ENCODE measurements around the gene TOPORS. TPM values are rescaled to one million over a fixed set of nuclear protein-coding genes. Genes with fewer than 3 reads are reported as not detected.
"Not testable (repeated sequence)": the region's sequence is repeated elsewhere in the genome, so short reads cannot be mapped to it uniquely, and the experiment has no call there.

TOPORS gene
- total and polyA plus RNA-seq, 8 donors: 3.0 to 9.0 (median 4.8) TPM

DNA sequence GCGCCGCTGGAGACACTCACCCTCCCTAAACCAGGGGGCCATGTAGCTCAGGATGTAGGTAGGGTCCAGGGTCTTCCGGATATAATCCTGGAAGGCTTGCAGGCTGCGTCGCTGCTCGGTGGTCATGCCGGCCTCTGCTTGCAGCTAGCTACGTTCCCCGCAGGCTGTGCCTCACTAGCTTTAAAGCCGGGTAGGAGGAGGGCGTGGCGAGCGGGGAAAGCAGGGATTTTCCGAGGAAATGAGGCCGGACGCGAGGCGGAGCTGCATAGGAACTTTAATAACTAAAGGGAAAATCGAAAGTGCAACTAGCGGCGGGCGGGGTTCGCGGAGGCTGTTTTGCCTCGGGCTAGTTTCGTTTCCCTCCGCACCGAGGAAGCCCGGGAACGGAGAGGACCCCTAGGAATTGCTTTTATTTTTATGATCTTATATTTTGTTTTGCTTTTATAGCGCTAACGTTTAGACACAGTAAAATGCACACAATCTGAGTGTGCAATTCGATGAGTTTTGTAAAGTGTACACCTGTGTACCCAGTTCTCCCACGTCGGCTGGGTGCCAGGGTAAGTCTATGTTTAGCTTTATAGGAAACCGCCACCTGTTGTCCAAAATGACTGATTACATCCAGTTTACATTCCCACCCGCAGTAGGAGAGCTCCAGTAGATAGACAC is 26.2 kb downstream of the TOPORS start, which contains the start of gene RIGI:
TSS of gene RIGI (minus strand) at position 156 of the 666 bp plus-strand sequence. CDS start at position 126, 30 bp downstream.
- peak; percentile 80 for FAIRE-seq
- Histone ChIP-seq H3K36me3 (no peaks in the 10 kb centered on the region), H3K27me3 (no peaks in the 10 kb centered on the region), H3K4me3 (peak within 1 kb of the TSS; percentile 47 to 75 (median 54)), H3K9me3 (no peaks in the 10 kb centered on the region), H3K4me1 (peaks cover 7 to 25% (median 16%) of the 10 kb centered on the region in 3 donors), H3K27ac (peak within 1 kb of the TSS; percentile 58 to 84 (median 76))
- DNase-seq: peak; percentile 87 to 95 (median 90)
- ATAC-seq: peak; percentile 83 to 94 (median 88)
- WGBS, 2 donors: 0 to 1% methylated on average over 37 of the region's 37 CpGs
- TF ChIP-seq, protein P1, sequence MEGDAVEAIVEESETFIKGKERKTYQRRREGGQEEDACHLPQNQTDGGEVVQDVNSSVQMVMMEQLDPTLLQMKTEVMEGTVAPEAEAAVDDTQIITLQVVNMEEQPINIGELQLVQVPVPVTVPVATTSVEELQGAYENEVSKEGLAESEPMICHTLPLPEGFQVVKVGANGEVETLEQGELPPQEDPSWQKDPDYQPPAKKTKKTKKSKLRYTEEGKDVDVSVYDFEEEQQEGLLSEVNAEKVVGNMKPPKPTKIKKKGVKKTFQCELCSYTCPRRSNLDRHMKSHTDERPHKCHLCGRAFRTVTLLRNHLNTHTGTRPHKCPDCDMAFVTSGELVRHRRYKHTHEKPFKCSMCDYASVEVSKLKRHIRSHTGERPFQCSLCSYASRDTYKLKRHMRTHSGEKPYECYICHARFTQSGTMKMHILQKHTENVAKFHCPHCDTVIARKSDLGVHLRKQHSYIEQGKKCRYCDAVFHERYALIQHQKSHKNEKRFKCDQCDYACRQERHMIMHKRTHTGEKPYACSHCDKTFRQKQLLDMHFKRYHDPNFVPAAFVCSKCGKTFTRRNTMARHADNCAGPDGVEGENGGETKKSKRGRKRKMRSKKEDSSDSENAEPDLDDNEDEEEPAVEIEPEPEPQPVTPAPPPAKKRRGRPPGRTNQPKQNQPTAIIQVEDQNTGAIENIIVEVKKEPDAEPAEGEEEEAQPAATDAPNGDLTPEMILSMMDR (IDR thresholded peaks at IDR 0.05): peak in 1 of 4 donors; percentile 18
- intact Hi-C loops (cut with DNase I): no loop called here

GRCh38 chr9:32525709-32526030 is 26.7 kb downstream of the TOPORS start:
- intact Hi-C loops (cut with DNase I): no loop called here
- WGBS, 2 donors: 0 to 1% methylated on average over 4 of the region's 4 CpGs
- no peak for DNase-seq
- H3K4me1 ChIP-seq: peaks cover 7 to 25% (median 16%) of the 10 kb centered on the region in 3 donors
- H3K9me3 ChIP-seq: no peaks in the 10 kb centered on the region
- FAIRE-seq: no peak
- peak overlapping the region; percentile 47 to 75 (median 54) for H3K4me3 ChIP-seq
- no peaks in the 10 kb centered on the region for H3K36me3 ChIP-seq
- peak overlapping the region; percentile 58 to 84 (median 76) for H3K27ac ChIP-seq
- TF ChIP-seq, protein P1 (IDR thresholded peaks at IDR 0.05): no peak
- H3K27me3 ChIP-seq: no peaks in the 10 kb centered on the region
- ATAC-seq: no peak

- Histone ChIP-seq H3K4me3 (peak overlapping the region; percentile 47 to 75 (median 54)), H3K27me3 (no peaks in the 10 kb centered on the region), H3K9me3 (no peaks in the 10 kb centered on the region), H3K36me3 (no peaks in the 10 kb centered on the region), H3K27ac (peak overlapping the region; percentile 48 to 84 (median 76)), H3K4me1 (peaks cover 7 to 25% (median 16%) of the 10 kb centered on the region in 3 donors)
- DNase-seq: peak; percentile 62 to 80 (median 74)
- ATAC-seq: peak; percentile 37 to 63 (median 54)
- 5% methylated on average over 22 of the region's 22 CpGs for WGBS, 2 donors
- no peak for FAIRE-seq
- intact Hi-C loops (cut with DNase I): no loop called here
- TF ChIP-seq, protein P1 (IDR thresholded peaks at IDR 0.05): no peak
Measured at GRCh38 chr9:32524892-32525708, 27.3 kb downstream of the TOPORS start.

DNA sequence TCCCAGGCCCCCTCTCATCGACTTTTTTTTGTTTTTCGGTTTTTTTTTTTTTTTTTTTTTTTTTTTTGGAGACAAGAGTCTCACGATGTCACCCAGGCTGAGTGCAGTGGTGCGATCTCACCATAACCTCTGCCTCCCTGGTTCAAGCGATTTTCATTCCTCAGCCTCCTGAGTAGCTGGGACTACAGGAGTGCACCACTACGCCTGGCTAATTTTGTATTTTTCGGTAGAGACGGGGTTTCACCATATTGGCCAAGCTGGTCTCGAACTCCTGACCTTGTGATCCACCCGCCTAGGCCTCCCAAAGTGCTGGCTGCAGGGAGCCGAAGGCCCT is 27.9 kb downstream of the TOPORS start:
- H3K36me3 ChIP-seq; ATAC-seq; DNase-seq; H3K9me3 ChIP-seq; FAIRE-seq; intact Hi-C loops (cut with DNase I); H3K27me3 ChIP-seq: not testable (repeated sequence)
- H3K27ac ChIP-seq: peak overlapping the region; percentile 48 to 84 (median 76)
- 52 to 54% methylated on average over 11 of the region's 11 CpGs for WGBS, 2 donors
- H3K4me3 ChIP-seq: peak overlapping the region in 2 of 4 donors; percentile 59 to 75
- peaks cover 7 to 25% (median 16%) of the 10 kb centered on the region in 3 donors for H3K4me1 ChIP-seq

GRCh38 chr9:32523910-32524309 is 28.5 kb downstream of the TOPORS start:
- DNase-seq (no peak), FAIRE-seq (no peak), ATAC-seq (no peak)
- H3K4me1 ChIP-seq: peaks cover 7 to 25% (median 16%) of the 10 kb centered on the region in 3 donors
- peak overlapping the region in 1 of 4 donors; percentile 83 for H3K27ac ChIP-seq
- TF ChIP-seq, protein P1 (IDR thresholded peaks at IDR 0.05): no peak
- H3K9me3 ChIP-seq: no peaks in the 10 kb centered on the region
- 9 to 35% methylated on average over 1 of the region's 1 CpG for WGBS, 2 donors
- H3K36me3 ChIP-seq: no peaks in the 10 kb centered on the region
- H3K4me3 ChIP-seq: peak overlapping the region in 1 of 4 donors; percentile 75
- intact Hi-C loops (cut with DNase I): no loop called here
- no peaks in the 10 kb centered on the region for H3K27me3 ChIP-seq

Measured in pancreas (tissue), 10 donors.